K562 (cell line): ENCODE results near the gene CNTN5. TPM values are rescaled to one million over a fixed set of nuclear protein-coding genes. Genes with fewer than 3 reads are reported as not detected.

Experiments used
- ATAC-seq: fragments of 200-7000 bp; cut with Tn5 transposase; 3 replicates; pipeline ENCODE4 v1.9.1; 2020; ENCODE audit warnings: moderate library complexity
- BruUV-seq: library from RNA; stranded (reverse); fragments of 400-500 nt; replicated peaks from 2 replicates; lab custom pipeline; 2021; lab: Mats Ljungman, UMichigan
- CTCF ChIA-PET: fragments of 300-600 bp; formaldehyde crosslinking; extraction: SDS; loops from one replicate; lab custom pipeline; 2021; ENCODE audit warnings: low intra/inter-chr PET ratio; lab: Yijun Ruan, JAX
- POLR2A ChIA-PET: fragments of 300-600, 350-650 bp; sonication (Branson Sonifier 250); formaldehyde crosslinking; extraction: SDS; loops from one replicate; lab custom pipeline; 2021; ENCODE audit warnings: antibody characterized with exemption, inconsistent platforms; lab: Yijun Ruan, JAX
- DNase-seq, 4 experiments: peaks; one replicate each; pipeline versions ENCODE4 v3.0.0 to v3.0.0-alpha.2; 2011 to 2018; ENCODE audit warnings: low spot score in 3 of 4, mixed read lengths in 3 of 4; ENCODE audit errors: extremely low read depth in 1 of 4
- FAIRE-seq: peaks from 2 replicates; lab custom pipeline; 2011; peaks lifted over from hg19 to GRCh38; lab: Jason Lieb, UNC
- H2AFZ ChIP-seq: 2 replicates; pipeline ENCODE4 v1.6.0; 2011; ENCODE audit warnings: low read depth, low read length, control low read depth, inconsistent platforms
- H3K27ac ChIP-seq: fragments of 200-600 bp; 3 replicates; pipeline ENCODE4 v1.8.0; 2011; ENCODE audit warnings: low read depth, mild to moderate bottlenecking, control low read depth, inconsistent platforms, low read length, moderate library complexity, mixed read lengths; ENCODE audit errors: extremely low read depth
- H3K27me3 ChIP-seq, 2 experiments: fragments of 300-600 bp in 1 of 2; 2 replicates in 1 of 2; 3 replicates in 1 of 2; pipeline versions ENCODE4 v1.6.0 to v1.8.0; 2011; ENCODE audit warnings: inconsistent platforms in 2 of 2, low read length in 2 of 2, mild to moderate bottlenecking in 1 of 2, mixed read lengths in 1 of 2, moderate library complexity in 1 of 2; ENCODE audit not compliant: control insufficient read depth in 2 of 2, insufficient read depth in 2 of 2
- H3K36me3 ChIP-seq: fragments of 300-600 bp; 3 replicates; pipeline ENCODE4 v1.8.0; 2011; ENCODE audit warnings: mild to moderate bottlenecking, low read length, inconsistent platforms; ENCODE audit not compliant: control insufficient read depth, insufficient read depth
- H3K4me1 ChIP-seq, 2 experiments: fragments of 200-600 bp in 1 of 2; replicated peaks in 1 of 2; 2 replicates in 1 of 2; 3 replicates in 1 of 2; pipeline versions ENCODE4 v1.5.1 to v1.8.0; 2011; ENCODE audit warnings: inconsistent platforms in 2 of 2, low read length in 2 of 2, mild to moderate bottlenecking in 1 of 2, mixed read lengths in 1 of 2, moderate library complexity in 1 of 2; ENCODE audit not compliant: control insufficient read depth in 2 of 2, insufficient read depth in 2 of 2
- H3K4me2 ChIP-seq: 2 replicates; pipeline ENCODE4 v1.6.1; 2011; ENCODE audit warnings: low read length, control low read depth, inconsistent platforms, mixed read lengths; ENCODE audit not compliant: insufficient read depth
- H3K4me3 ChIP-seq: fragments of 200-600 bp; sonication (generic), shearing (Covaris generic); 2 replicates; pipeline ENCODE4 v1.5.1; 2016; ENCODE audit warnings: control low read depth, inconsistent platforms
- H3K79me2 ChIP-seq: fragments of 200-600 bp; 3 replicates; pipeline ENCODE4 v1.8.0; 2011; ENCODE audit warnings: low read length, inconsistent platforms; ENCODE audit not compliant: control insufficient read depth, insufficient read depth
- H3K9ac ChIP-seq, 2 experiments: 2 replicates each; pipeline versions ENCODE4 v1.6.0 to v1.6.1; 2011; ENCODE audit warnings: low read depth in 2 of 2, low read length in 2 of 2, control low read depth in 1 of 2, inconsistent platforms in 1 of 2, mild to moderate bottlenecking in 1 of 2, mixed read lengths in 1 of 2; ENCODE audit not compliant: insufficient read depth in 1 of 2
- H3K9me1 ChIP-seq: one replicate; pipeline ENCODE4 v1.6.0; 2011; ENCODE audit warnings: inconsistent platforms, mild to moderate bottlenecking, low read length, moderate library complexity; ENCODE audit not compliant: control insufficient read depth, insufficient read depth
- H3K9me3 ChIP-seq: replicated peaks from 2 replicates; pipeline ENCODE4 v1.5.1; 2011; ENCODE audit warnings: low read depth, low read length, inconsistent platforms; ENCODE audit not compliant: control insufficient read depth, insufficient read depth
- H4K20me1 ChIP-seq: replicated peaks from 2 replicates; pipeline ENCODE4 v1.6.1; 2011; ENCODE audit warnings: low read length, inconsistent platforms, mixed read lengths; ENCODE audit not compliant: control insufficient read depth, insufficient read depth
- CREBBP ChIP-seq: IDR thresholded peaks from one replicate; pipeline ENCODE4 v1.6.1; 2012; ENCODE audit warnings: low read depth, mild to moderate bottlenecking, control low read depth, inconsistent platforms, low read length
- EWSR1 ChIP-seq: fragments of 450-650 bp; IDR thresholded peaks from 2 replicates; pipeline ENCODE4 v1.6.1; 2018; ENCODE audit warnings: borderline replicate concordance, mild to moderate bottlenecking, low read depth, moderate library complexity; ENCODE audit not compliant: partially characterized antibody
- KAT7 ChIP-seq: sonication (generic); formaldehyde crosslinking; IDR thresholded peaks from 2 replicates; pipeline ENCODE4 v1.8.0; 2022; ENCODE audit warnings: missing genetic modification reagents, mild to moderate bottlenecking, borderline replicate concordance
- MBD2 ChIP-seq: sonication (generic); IDR thresholded peaks from 2 replicates; pipeline ENCODE4 v1.6.1; 2016; ENCODE audit warnings: low read depth, borderline replicate concordance
- NBN ChIP-seq: fragments of 450-650 bp; IDR thresholded peaks from 2 replicates; pipeline ENCODE4 v1.6.1; 2016; ENCODE audit warnings: low read depth, mild to moderate bottlenecking
- SNIP1 ChIP-seq: fragments of 450-650 bp; IDR thresholded peaks from 2 replicates; pipeline ENCODE4 v1.7.1; 2017; ENCODE audit warnings: low read depth, mild to moderate bottlenecking
- TCF7L2 ChIP-seq: fragments of 150-350 bp; IDR thresholded peaks from 2 replicates; pipeline ENCODE4 v1.6.1; 2016; ENCODE audit warnings: low read depth, mild to moderate bottlenecking, low read length, moderate library complexity
- WGBS: fragments of 100-300 bp; shearing (Covaris generic); methylation state at CpG from one replicate; pipeline ENCODE4 v1.1.6; 2016; ENCODE audit warnings: low coverage, mixed read lengths; ENCODE audit not compliant: insufficient coverage; ENCODE audit errors: missing lambda C conversion rate; 5-methylcytosine and 5-hydroxymethylcytosine counted together
- in situ Hi-C: fragments of 300-500 bp; cut with MboI; formaldehyde crosslinking; loops from 4 replicates; pipeline ENCODE4 v1.15.0; 2018; ENCODE audit warnings: inconsistent platforms, mixed read lengths
- intact Hi-C: fragments of 100-400 bp; cut with micrococcal nuclease; formaldehyde crosslinking; loops from 2 replicates; pipeline ENCODE4 v1.14.2; 2022
- polyA plus RNA-seq, 8 experiments: library from polyadenylated mRNA; depleted of rRNA in 4 of 8; stranded (reverse) in 5 of 8; unstranded in 3 of 8; fragments of >200 nt; fragmentation: Nextera tagmentation in 2 of 8; fragmentation: Illumina TruSeq in 1 of 8; extraction: Ambion mirVana in 2 of 8; extraction: Trizol in 1 of 8; gene quantifications; 2 replicates each; pipeline versions ENCODE4 v1.2.1 to v1.2.3, GENCODE V29; 2011 to 2014; ENCODE audit warnings: inconsistent platforms in 1 of 8, missing spikeins in 1 of 8
- total RNA-seq, 7 experiments: library from RNA; depleted of rRNA in 6 of 7; stranded (reverse); fragments of >200 nt in 6 of 7; fragmentation: Illumina TruSeq in 2 of 7; extraction: Trizol in 2 of 7; gene quantifications; 2 replicates each; pipeline versions ENCODE4 v1.2.1 to v1.2.3, GENCODE V29; 2011 to 2021; ENCODE audit warnings: low replicate concordance in 1 of 7
- TF ChIP-seq, protein P1 (sequence below): fragments of 450-650 bp; IDR thresholded peaks from 2 replicates; pipeline ENCODE4 v1.6.1; 2018; ENCODE audit not compliant: partially characterized antibody
- TF ChIP-seq, protein P2 (sequence below): sonication (generic); formaldehyde crosslinking; IDR thresholded peaks from 2 replicates; pipeline ENCODE4 v1.8.0; 2022; ENCODE audit warnings: mild to moderate bottlenecking, low read depth, missing genetic modification reagents

CNTN5 gene
- total and polyA plus RNA-seq, 9 of the 15 experiments (the other 6 are each of a cell fraction or from before 2014, with no cell fraction given), result 0.03 TPM; not detected in 8

GRCh38 chr11:100192181-100192580, 1171.4 kb downstream of the CNTN5 start:
- in situ Hi-C loops (no loop called here), intact Hi-C loops (no loop called here)
- CTCF ChIA-PET, result no interaction called here
- FAIRE-seq, result no peak
- DNase-seq, result no peak
- Histone ChIP-seq H4K20me1 (no peaks in the 10 kb centered on the region), H3K27ac (no peak overlapping the region), H3K4me1 (no peaks in the 10 kb centered on the region), H3K79me2 (no peaks in the 10 kb centered on the region), H3K4me3 (no peak overlapping the region), H3K9ac (no peak overlapping the region), H2AFZ (no peak overlapping the region), H3K9me3 (no peaks in the 10 kb centered on the region; the same call in 1 of the 2 replicates), H3K9me1 (no peaks in the 10 kb centered on the region), H3K4me2 (no peak overlapping the region), H3K27me3 (no peaks in the 10 kb centered on the region), H3K36me3 (no peaks in the 10 kb centered on the region)
- POLR2A ChIA-PET, result no interaction called here
- BruUV-seq, result no TSS peak
- TF ChIP-seq SNIP1 (no peak), MBD2 (no peak), EWSR1 (no peak), CREBBP (no peak), NBN (no peak), KAT7 (CRISPR knock-in tag) (no peak), TCF7L2 (no peak)
- TF ChIP-seq, protein P1, sequence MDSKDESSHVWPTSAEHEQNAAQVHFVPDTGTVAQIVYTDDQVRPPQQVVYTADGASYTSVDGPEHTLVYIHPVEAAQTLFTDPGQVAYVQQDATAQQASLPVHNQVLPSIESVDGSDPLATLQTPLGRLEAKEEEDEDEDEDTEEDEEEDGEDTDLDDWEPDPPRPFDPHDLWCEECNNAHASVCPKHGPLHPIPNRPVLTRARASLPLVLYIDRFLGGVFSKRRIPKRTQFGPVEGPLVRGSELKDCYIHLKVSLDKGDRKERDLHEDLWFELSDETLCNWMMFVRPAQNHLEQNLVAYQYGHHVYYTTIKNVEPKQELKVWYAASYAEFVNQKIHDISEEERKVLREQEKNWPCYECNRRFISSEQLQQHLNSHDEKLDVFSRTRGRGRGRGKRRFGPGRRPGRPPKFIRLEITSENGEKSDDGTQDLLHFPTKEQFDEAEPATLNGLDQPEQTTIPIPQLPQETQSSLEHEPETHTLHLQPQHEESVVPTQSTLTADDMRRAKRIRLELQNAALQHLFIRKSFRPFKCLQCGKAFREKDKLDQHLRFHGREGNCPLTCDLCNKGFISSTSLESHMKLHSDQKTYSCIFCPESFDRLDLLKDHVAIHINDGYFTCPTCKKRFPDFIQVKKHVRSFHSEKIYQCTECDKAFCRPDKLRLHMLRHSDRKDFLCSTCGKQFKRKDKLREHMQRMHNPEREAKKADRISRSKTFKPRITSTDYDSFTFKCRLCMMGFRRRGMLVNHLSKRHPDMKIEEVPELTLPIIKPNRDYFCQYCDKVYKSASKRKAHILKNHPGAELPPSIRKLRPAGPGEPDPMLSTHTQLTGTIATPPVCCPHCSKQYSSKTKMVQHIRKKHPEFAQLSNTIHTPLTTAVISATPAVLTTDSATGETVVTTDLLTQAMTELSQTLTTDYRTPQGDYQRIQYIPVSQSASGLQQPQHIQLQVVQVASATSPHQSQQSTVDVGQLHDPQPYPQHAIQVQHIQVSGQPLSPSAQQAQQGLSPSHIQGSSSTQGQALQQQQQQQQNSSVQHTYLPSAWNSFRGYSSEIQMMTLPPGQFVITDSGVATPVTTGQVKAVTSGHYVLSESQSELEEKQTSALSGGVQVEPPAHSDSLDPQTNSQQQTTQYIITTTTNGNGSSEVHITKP, result no peak
- TF ChIP-seq, protein P2, sequence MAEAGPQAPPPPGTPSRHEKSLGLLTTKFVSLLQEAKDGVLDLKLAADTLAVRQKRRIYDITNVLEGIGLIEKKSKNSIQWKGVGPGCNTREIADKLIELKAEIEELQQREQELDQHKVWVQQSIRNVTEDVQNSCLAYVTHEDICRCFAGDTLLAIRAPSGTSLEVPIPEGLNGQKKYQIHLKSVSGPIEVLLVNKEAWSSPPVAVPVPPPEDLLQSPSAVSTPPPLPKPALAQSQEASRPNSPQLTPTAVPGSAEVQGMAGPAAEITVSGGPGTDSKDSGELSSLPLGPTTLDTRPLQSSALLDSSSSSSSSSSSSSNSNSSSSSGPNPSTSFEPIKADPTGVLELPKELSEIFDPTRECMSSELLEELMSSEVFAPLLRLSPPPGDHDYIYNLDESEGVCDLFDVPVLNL (CRISPR knock-in tag), result no peak
- no peak for ATAC-seq
- WGBS, result 0% methylated on average over 1 of the region's 1 CpG
